Gastrocnemius medialis (tissue), 4 donors: ENCODE results near the gene PDLIM7. TPM values are rescaled to one million over a fixed set of nuclear protein-coding genes. Genes with fewer than 3 reads are reported as not detected.

ENCODE experiments used
- ATAC-seq, 2 donors: fragments of 150-250 bp; one replicate each; pipeline ENCODE4 v1.9.1; 2016
- DNase-seq, 2 donors: peaks; one replicate each; pipeline ENCODE4 v3.0.0-alpha.2; 2019
- H3K27ac ChIP-seq, 4 donors: fragments of 200-600 bp; sonication (generic); 1 replicate in 1 of 4; 2 replicates in 3 of 4; pipeline ENCODE4 v1.5.1; 2016 to 2018; ENCODE audit warnings: mild to moderate bottlenecking in 2 of 4, moderate library complexity in 1 of 4
- H3K27me3 ChIP-seq, 3 donors: fragments of 200-600 bp; sonication (generic) in 2 of 3; 1 replicate in 1 of 3; 2 replicates in 2 of 3; pipeline versions ENCODE4 v1.5.1 to v1.6.0; 2016 to 2019; ENCODE audit warnings: mild to moderate bottlenecking in 1 of 3, moderate library complexity in 1 of 3
- H3K36me3 ChIP-seq, 2 donors: fragments of 200-600 bp; sonication (generic) in 1 of 2; one replicate each; pipeline ENCODE4 v1.5.1; 2017 to 2018
- H3K4me1 ChIP-seq, 2 donors: fragments of 200-600 bp; sonication (generic) in 1 of 2; one replicate each; pipeline ENCODE4 v1.5.1; 2016 to 2017; ENCODE audit warnings: mild to moderate bottlenecking in 2 of 2
- H3K4me3 ChIP-seq, 4 donors: fragments of 200-600 bp; sonication (generic) in 3 of 4; 1 replicate in 1 of 4; 2 replicates in 3 of 4; pipeline ENCODE4 v1.5.1; 2016 to 2019; ENCODE audit warnings: mild to moderate bottlenecking in 2 of 4
- H3K9me3 ChIP-seq, 3 donors: fragments of 200-600 bp; sonication (generic) in 2 of 3; 1 replicate in 1 of 3; 2 replicates in 2 of 3; pipeline ENCODE4 v1.5.1; 2016 to 2019
- CTCF ChIP-seq, 5 experiments: fragments of 450-650 bp in 3 of 5; fragments of 200-600 bp in 2 of 5; sonication (generic) in 2 of 5; IDR thresholded peaks in 4 of 5; conservative IDR thresholded peaks in 1 of 5; 1 replicate in 4 of 5; 2 replicates in 1 of 5; pipeline ENCODE4 v1.5.1; 2016 to 2019; ENCODE audit warnings: antibody characterized with exemption in 5 of 5, mild to moderate bottlenecking in 3 of 5, moderate library complexity in 3 of 5
- POLR2A ChIP-seq, 2 donors: fragments of 450-650 bp; IDR thresholded peaks; one replicate each; pipeline ENCODE4 v1.6.1; 2017; ENCODE audit warnings: antibody characterized with exemption in 2 of 2, mild to moderate bottlenecking in 2 of 2, moderate library complexity in 2 of 2
- in situ Hi-C, 4 donors: fragments of 200-750 bp; cut with MboI; loops; one replicate each; pipeline versions ENCODE4 v1.15.0 to v1.8.0; 2017; ENCODE audit warnings: low sequenced_read_pairs in 4 of 4
- intact Hi-C: fragments of 100-400 bp; cut with DNase I; formaldehyde crosslinking; loops from one replicate; pipeline ENCODE4 v1.15.1; 2023; ENCODE audit warnings: low total_unique reads
- total RNA-seq, 4 donors: library from RNA; depleted of rRNA; stranded (reverse); fragments of >200 nt; gene quantifications; one replicate each; pipeline versions ENCODE4 v1.1.0 to v1.2.3, GENCODE V29; 2016

The PDLIM7 gene
- 100 to 1,000 TPM; 132 to 244 (median 220) TPM for total RNA-seq

DNA sequence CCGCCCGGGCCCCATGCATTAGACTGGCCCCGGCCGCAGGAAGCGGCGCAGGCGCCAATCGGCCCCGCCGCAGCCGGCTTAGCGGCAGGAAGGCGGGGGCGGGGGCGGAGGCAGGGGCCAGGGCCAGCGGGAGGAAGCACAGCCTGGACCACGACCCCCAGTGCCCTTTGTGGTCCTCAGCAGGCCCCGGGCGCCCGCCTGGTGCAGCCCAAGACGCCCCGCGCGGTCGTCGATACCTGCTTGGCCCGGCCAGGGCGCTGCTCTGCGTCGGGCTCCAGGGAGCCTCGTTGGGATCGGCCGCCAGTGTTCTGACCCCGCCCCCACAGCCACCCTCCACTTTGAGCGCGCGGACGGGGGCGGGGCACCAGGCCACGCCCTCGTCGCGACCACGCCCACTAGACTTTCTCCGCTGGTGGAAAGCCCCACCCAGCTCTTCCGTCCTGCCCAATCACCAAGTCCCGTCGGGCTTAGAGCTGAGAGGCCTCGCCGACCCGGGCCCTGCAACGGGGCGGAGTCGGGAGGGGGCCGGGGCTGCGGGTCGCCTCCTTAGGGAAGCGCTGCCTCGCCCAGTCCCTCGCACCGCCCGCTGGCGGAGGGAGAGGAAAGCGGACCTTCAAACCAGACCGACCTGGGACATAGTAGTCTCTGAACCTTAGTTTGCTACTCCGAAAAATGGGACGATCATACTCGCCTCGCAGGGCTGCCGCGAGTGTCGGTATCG, at the start of gene PDLIM7:
Gene PDLIM7, minus strand, starts transcription at position 313 of the 721 bp plus-strand sequence. CDS start 1,092 bp downstream, outside the sequence.
- Histone ChIP-seq H3K27ac (peak within 1 kb of the TSS; percentile 96 to 99 (median 98)), H3K36me3 (no peaks in the 10 kb centered on the region), H3K4me1 (peaks cover 57% of the 10 kb centered on the region in 2 donors), H3K4me3 (peak within 1 kb of the TSS; percentile 70 to 87 (median 82)), H3K9me3 (no peaks in the 10 kb centered on the region), H3K27me3 (no peaks in the 10 kb centered on the region)
- TF ChIP-seq POLR2A (IDR thresholded peaks at IDR 0.05) (peak; percentile 98 to 99), CTCF (IDR thresholded peaks at IDR 0.05 in 4 of 5, conservative IDR thresholded peaks at IDR 0.05 in 1 of 5) (peak in 2 of 5 experiments; percentile 6 to 30)
- intact Hi-C loops = loop anchor here (1.0 kb wide), 5 partner anchors 18 to 71 kb away; partner anchors contain the start of gene GRK6
- DNase-seq (peak; percentile 92 to 95), ATAC-seq (peak; percentile 73 to 79)
- in situ Hi-C loops = no loop called here

DNA sequence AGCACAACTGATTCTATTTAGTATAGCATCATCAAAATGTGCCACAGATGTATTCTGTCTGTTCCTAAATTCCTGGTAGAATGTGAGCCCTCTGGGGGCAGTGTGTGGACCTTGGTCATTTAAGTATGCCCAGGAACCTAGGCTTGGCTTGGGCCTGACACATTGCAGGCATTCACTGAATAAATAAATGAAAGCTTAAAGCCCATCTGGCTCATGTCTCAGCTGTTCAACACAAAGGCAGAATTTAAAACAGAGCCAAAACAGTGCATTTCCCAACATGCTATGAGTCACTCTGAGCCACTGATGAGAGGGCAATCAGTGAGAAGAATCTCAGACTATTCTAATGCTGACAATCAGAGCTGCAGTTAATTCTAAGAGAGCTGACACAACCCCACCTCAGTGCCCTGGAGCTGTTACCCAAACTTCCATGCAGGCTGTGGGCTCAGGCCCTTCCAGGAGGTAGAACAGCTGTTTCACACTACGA, 48.9 kb upstream of the PDLIM7 start:
- no peaks in the 10 kb centered on the region for H3K27me3 ChIP-seq
- H3K27ac ChIP-seq = peak overlapping the region; percentile 94 to 96 (median 95)
- in situ Hi-C loops (no loop called here), intact Hi-C loops (loop anchor here (1.0 to 10.0 kb wide), 2 partner anchors 49 to 1161 kb away; partner anchors contain the start of genes HIGD2A, NOP16 and PDLIM7)
- TF ChIP-seq POLR2A (IDR thresholded peaks at IDR 0.05) (peak in 1 of 2 donors; percentile 20), CTCF (IDR thresholded peaks at IDR 0.05 in 4 of 5, conservative IDR thresholded peaks at IDR 0.05 in 1 of 5) (no peak)
- peak overlapping the region in 2 of 4 donors; percentile 10 to 35 for H3K4me3 ChIP-seq
- DNase-seq (peak; percentile 52 to 81), ATAC-seq (peak; percentile 68 to 77)
- H3K9me3 ChIP-seq = no peaks in the 10 kb centered on the region
- peaks cover 66 to 79% of the 10 kb centered on the region in 2 donors for H3K4me1 ChIP-seq
- no peaks in the 10 kb centered on the region for H3K36me3 ChIP-seq

DNA sequence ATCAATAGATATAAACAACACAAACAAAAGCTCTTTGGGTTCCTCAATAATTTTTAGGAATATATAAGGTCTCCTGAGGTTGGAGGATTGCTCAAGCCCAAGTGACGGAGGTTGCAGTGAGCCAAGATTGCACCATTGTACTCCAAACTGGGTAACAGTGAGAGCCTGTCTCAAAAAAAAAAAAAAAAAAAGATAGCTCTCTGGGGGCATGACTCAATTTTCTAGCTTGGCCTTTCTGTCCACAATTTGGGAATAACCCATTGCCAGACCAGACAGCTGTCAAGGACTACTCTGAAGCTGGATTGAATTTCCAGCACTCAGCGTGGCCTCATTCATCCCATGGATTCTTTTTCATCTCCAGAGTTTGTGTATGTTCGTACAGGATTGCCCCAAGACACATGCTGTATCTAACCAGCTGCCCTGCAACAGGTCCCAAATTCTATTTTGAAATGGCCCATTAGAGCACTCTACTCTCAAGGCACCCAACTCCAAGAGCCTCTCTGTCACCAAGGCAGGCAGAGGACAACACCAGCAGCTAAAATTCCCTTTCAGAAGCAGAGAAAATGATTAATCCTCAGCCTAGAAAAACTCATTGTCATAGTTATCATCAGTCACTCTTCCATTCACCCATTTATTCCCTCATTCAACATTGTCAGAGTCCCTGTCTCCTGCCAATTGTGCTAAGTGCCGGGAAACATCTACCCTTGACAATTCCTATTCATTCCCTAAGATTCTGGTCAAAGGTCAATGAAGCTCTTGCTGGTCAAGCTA, 48.3 kb upstream of the PDLIM7 start:
- H3K4me3 ChIP-seq = peak overlapping the region in 2 of 4 donors; percentile 10 to 35
- intact Hi-C loops (loop anchor here (1.0 to 10.0 kb wide), 2 partner anchors 48 to 1161 kb away; partner anchors contain the start of genes HIGD2A, NOP16 and PDLIM7), in situ Hi-C loops (no loop called here)
- no peak for TF ChIP-seq CTCF (IDR thresholded peaks at IDR 0.05 in 4 of 5, conservative IDR thresholded peaks at IDR 0.05 in 1 of 5)
- ATAC-seq (peak; percentile 86 to 91), DNase-seq (peak; percentile 83 to 92)
- H3K9me3 ChIP-seq = no peaks in the 10 kb centered on the region
- H3K4me1 ChIP-seq = peaks cover 66 to 83% of the 10 kb centered on the region in 2 donors
- peak overlapping the region; percentile 94 to 96 (median 95) for H3K27ac ChIP-seq
- H3K36me3 ChIP-seq = no peaks in the 10 kb centered on the region
- H3K27me3 ChIP-seq = no peaks in the 10 kb centered on the region

DNA sequence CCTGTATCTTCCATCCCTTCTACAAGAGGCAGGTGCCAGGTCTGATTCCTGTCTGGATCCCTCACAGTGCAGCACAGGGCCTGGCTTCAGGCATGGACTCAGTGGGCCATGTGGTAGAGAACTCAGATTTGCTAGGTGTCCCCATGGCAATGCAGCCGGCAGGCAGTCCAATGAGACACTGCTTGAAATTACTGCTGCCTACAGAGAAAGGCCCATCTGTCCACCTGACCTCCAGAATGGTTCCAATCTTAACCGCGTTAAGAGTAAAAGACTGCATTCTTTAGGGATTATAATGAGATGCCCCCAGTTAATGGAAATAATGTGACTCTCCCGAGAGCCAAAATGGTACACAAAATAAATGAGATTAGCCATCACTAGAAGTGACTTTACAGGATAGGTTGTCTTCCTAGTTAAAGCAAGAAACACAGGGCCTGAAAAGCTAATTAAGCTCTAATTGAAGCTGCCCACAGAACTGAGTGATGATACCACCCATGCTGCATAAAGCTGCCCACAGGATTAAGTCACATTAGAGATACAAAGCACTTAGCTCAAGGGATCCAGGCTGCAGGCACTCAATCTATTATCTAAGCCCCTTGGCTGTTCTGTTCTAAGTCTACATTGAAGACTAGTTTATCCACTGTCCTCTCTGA, 45.5 kb upstream of the PDLIM7 start:
- ATAC-seq (no peak), DNase-seq (no peak)
- Histone ChIP-seq H3K27me3 (no peaks in the 10 kb centered on the region), H3K4me3 (no peak overlapping the region), H3K4me1 (peaks cover 71 to 86% of the 10 kb centered on the region in 2 donors), H3K9me3 (no peaks in the 10 kb centered on the region), H3K27ac (peak overlapping the region; percentile 94 to 96 (median 95)), H3K36me3 (no peaks in the 10 kb centered on the region)
- intact Hi-C loops (loop anchor here (10.0 kb wide), 1 partner anchor 1158 kb away; the partner anchor contains the start of genes HIGD2A and NOP16), in situ Hi-C loops (no loop called here)
- no peak for TF ChIP-seq CTCF (IDR thresholded peaks at IDR 0.05 in 4 of 5, conservative IDR thresholded peaks at IDR 0.05 in 1 of 5)
- no peak for TF ChIP-seq POLR2A (IDR thresholded peaks at IDR 0.05)
